Uterus (tissue), 4 donors: ENCODE data around the gene KCNJ11. TPM values are rescaled to one million over a fixed set of nuclear protein-coding genes. Genes with fewer than 3 reads are reported as not detected.

Experiments
- DNase-seq, 2 donors: peaks; one replicate each; pipeline ENCODE4 v3.0.0-alpha.2; 2019 to 2020
- H3K27ac ChIP-seq, 2 donors: fragments of 200-600 bp; sonication (generic); 1 replicate in 1 of 2; 2 replicates in 1 of 2; pipeline ENCODE4 v1.5.1; 2016 to 2018
- H3K27me3 ChIP-seq, 2 donors: fragments of 200-600 bp; sonication (generic); one replicate each; pipeline ENCODE4 v1.5.1; 2018 to 2019; ENCODE audit warnings: control low read depth in 1 of 2
- H3K36me3 ChIP-seq, 2 donors: fragments of 200-600 bp; sonication (generic); one replicate each; pipeline ENCODE4 v1.5.1; 2019; ENCODE audit warnings: control low read depth in 1 of 2
- H3K4me1 ChIP-seq, 2 donors: fragments of 200-600 bp; sonication (generic); one replicate each; pipeline ENCODE4 v1.5.1; 2018 to 2019; ENCODE audit warnings: control low read depth in 1 of 2
- H3K4me3 ChIP-seq, 2 donors: fragments of 200-600 bp; sonication (generic); 1 replicate in 1 of 2; 2 replicates in 1 of 2; pipeline ENCODE4 v1.5.1; 2018 to 2019; ENCODE audit warnings: mild to moderate bottlenecking in 1 of 2
- H3K9me3 ChIP-seq, 2 donors: fragments of 200-600 bp; sonication (generic); one replicate each; pipeline ENCODE4 v1.5.1; 2019; ENCODE audit warnings: control low read depth in 1 of 2
- CTCF ChIP-seq, 4 experiments: fragments of 200-600 bp in 2 of 4; fragments of 450-650 bp in 2 of 4; sonication (generic) in 2 of 4; IDR thresholded peaks; one replicate each; pipeline ENCODE4 v1.5.1; 2016 to 2019; ENCODE audit warnings: antibody characterized with exemption in 4 of 4, mild to moderate bottlenecking in 2 of 4, moderate library complexity in 1 of 4
- POLR2A ChIP-seq, 2 donors: fragments of 450-650 bp; IDR thresholded peaks; one replicate each; pipeline ENCODE4 v1.6.1; 2016; ENCODE audit warnings: antibody characterized with exemption in 2 of 2, mild to moderate bottlenecking in 1 of 2, moderate library complexity in 1 of 2
- intact Hi-C: fragments of 100-400 bp; cut with DNase I; formaldehyde crosslinking; loops from one replicate; pipeline ENCODE4 v1.15.1; 2023; ENCODE audit warnings: low total_unique reads
- total RNA-seq, 4 donors: library from RNA; depleted of rRNA in 3 of 4; stranded (reverse); fragments of >200 nt in 3 of 4; gene quantifications; one replicate each; pipeline versions ENCODE4 v1.1.0 to v1.2.4, GENCODE V29; 2014 to 2023
- donor health status: DM: yes; HTN: yes; CAD: no.

The KCNJ11 gene
- total RNA-seq, 4 donors from 2014 or later, result 0.83 to 3.9 TPM; not detected in 2

- no peaks in the 10 kb centered on the region for H3K36me3 ChIP-seq
- no peak for DNase-seq
- H3K27ac ChIP-seq, result no peak overlapping the region
- TF ChIP-seq POLR2A (IDR thresholded peaks at IDR 0.05) (no peak), CTCF (IDR thresholded peaks at IDR 0.05) (no peak)
- intact Hi-C loops, result no loop called here
- no peaks in the 10 kb centered on the region for H3K9me3 ChIP-seq
- no peak overlapping the region for H3K4me3 ChIP-seq
- H3K4me1 ChIP-seq, result no peaks in the 10 kb centered on the region
- no peaks in the 10 kb centered on the region for H3K27me3 ChIP-seq
Measured at GRCh38 chr11:17343257-17343656, 45.2 kb downstream of the KCNJ11 start.

Other genes starting within 250 kb of the KCNJ11 start
- gene PIK3C2A, start 180.7 kb downstream of the KCNJ11 start, total RNA-seq, result 100 to 1,000 TPM in 1 of 4 donors, 10 to 100 TPM in 3; 63.5 to 147 (median 90.5) TPM
- 100 to 1,000 TPM in 1 of 4 donors, 10 to 100 TPM in 3; 22.0 to 132 (median 68.3) TPM for gene NUCB2, start 111.9 kb downstream of the KCNJ11 start, total RNA-seq
- 1 to 10 TPM in 2 of 4 donors, under 1 TPM in 2; 0.29 to 4.6 (median 0.91) TPM for gene NCR3LG1, start 36.9 kb downstream of the KCNJ11 start, total RNA-seq
- 1 to 10 TPM in 2 of 4 donors, under 1 TPM in 1, not detected in 1; under 0.01 to 5.5 (median 1.9) TPM for gene ABCC8, start 88.2 kb upstream of the KCNJ11 start, total RNA-seq
- under 1 TPM in 2 of 4 donors, not detected in 2; 0.35 to 0.46 TPM for gene USH1C, start 155.8 kb upstream of the KCNJ11 start, total RNA-seq
- under 1 TPM in 1 of 4 donors, not detected in 3; under 0.01 TPM for gene OTOG, start 158.6 kb upstream of the KCNJ11 start, total RNA-seq